RWPE1 (cell line): ENCODE data around the gene NLGN1.

Experiments
- CTCF ChIA-PET: fragments of 350-600 bp; sonication (Branson Sonifier 250); formaldehyde crosslinking; extraction: SDS; loops from one replicate; lab custom pipeline; 2021; lab: Yijun Ruan, JAX
- POLR2A ChIA-PET: fragments of 400-600 bp; formaldehyde crosslinking; extraction: SDS; loops from one replicate; lab custom pipeline; 2020; ENCODE audit warnings: antibody characterized with exemption; ENCODE audit not compliant: low non-redundant PET; lab: Yijun Ruan, JAX
- DNase-seq: peaks from one replicate; pipeline ENCODE4 v3.0.0; 2012; ENCODE audit warnings: low spot score
- H3K27ac ChIP-seq: fragments of 450-650 bp; 2 replicates; pipeline ENCODE4 v1.5.1; 2017
- TF ChIP-seq, protein P1 (sequence below): fragments of 450-650 bp; conservative IDR thresholded peaks from 2 replicates; pipeline ENCODE4 v1.5.1; 2017; ENCODE audit warnings: low read depth, mild to moderate bottlenecking

The NLGN1 gene

DNA sequence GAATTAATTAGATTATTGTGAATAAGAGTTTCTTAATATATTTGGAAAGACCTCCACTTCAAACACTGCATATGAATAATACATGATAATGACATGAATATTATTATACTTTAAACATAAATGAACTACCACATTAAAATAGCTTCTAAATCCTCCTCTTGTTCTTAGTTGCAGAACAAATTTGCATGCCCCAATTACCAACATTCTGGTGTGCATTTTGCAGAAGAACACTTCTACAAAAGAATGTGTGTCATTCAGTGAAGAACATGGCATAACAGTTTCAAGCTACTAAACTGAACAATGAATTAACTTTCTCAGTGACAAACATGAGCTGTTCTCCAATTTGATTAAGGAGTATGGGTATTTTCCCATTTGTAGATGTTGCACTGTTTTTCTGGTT lies 750.3 kb downstream of the NLGN1 start:
- ChIA-PET CTCF (no interaction called here), POLR2A (no interaction called here)
- TF ChIP-seq, protein P1, sequence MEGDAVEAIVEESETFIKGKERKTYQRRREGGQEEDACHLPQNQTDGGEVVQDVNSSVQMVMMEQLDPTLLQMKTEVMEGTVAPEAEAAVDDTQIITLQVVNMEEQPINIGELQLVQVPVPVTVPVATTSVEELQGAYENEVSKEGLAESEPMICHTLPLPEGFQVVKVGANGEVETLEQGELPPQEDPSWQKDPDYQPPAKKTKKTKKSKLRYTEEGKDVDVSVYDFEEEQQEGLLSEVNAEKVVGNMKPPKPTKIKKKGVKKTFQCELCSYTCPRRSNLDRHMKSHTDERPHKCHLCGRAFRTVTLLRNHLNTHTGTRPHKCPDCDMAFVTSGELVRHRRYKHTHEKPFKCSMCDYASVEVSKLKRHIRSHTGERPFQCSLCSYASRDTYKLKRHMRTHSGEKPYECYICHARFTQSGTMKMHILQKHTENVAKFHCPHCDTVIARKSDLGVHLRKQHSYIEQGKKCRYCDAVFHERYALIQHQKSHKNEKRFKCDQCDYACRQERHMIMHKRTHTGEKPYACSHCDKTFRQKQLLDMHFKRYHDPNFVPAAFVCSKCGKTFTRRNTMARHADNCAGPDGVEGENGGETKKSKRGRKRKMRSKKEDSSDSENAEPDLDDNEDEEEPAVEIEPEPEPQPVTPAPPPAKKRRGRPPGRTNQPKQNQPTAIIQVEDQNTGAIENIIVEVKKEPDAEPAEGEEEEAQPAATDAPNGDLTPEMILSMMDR: no peak
- no peak overlapping the region for H3K27ac ChIP-seq
- no peak for DNase-seq

DNA sequence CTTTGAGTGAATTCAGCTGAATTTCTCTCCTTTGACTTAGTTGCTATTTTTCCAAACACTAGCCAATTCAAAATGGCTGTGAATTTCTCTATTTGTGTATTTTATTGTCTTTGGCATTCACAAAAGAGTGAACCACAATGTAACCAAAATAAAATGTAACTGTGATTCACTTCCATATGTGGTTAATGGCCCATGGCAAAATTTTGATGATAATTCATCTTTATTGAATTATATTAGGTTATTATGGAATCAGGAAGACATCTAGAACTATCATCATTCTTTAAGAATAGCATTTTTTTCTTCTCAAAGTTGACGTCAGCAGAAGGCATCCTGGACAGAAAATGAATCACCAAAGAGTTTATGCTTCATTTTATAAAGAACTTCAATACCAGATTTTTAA lies 756.3 kb downstream of the NLGN1 start:
- H3K27ac ChIP-seq: no peak overlapping the region
- DNase-seq: no peak
- TF ChIP-seq, protein P1: no peak
- POLR2A ChIA-PET: no interaction called here
- CTCF ChIA-PET: no interaction called here

DNA sequence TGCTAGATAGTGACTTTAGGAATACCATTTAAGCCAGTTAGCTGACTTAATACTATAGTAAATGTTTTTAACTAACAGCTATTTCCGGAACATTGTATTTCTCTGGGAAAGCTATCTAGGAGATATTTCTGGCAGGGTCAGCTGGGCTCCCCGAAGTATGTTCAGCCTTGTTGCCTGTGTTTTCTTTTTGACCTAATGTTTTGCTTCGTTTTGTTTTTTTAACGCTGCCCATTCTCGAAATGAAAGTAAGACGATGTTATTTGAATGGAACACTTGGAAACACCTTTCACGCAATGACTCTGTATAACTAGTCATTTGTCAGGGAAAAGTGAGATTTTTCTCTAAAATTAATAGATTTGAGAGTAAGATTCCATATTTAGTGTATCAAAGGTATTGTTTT lies 758.7 kb downstream of the NLGN1 start:
- CTCF ChIA-PET: no interaction called here
- TF ChIP-seq, protein P1: no peak
- DNase-seq: no peak

DNA sequence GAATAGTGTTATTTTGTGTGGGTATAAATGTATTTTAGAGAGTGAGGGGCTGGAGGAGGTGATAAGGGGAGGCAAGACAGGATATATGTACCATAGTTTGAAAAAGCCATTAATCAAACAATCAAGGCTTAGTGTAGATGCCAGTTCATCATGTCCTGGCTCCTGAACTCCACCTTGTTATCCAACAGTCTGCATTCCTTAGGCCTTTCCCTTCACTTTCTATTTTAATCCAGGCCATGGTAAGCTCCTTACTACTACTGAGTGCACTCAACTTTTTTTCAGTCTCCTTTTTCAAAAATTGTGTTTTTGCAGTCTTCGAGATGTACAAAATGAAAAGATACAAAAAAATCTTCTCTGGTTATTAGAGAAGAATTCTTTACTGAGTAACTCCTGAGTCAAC lies 761.1 kb downstream of the NLGN1 start:
- H3K27ac ChIP-seq: no peak overlapping the region
- POLR2A ChIA-PET: no interaction called here
- TF ChIP-seq, protein P1: no peak
- no peak for DNase-seq
- CTCF ChIA-PET: no interaction called here

More for the DNA sequence above, 758.7 kb downstream of the NLGN1 start:
- H3K27ac ChIP-seq: no peak overlapping the region
- POLR2A ChIA-PET: no interaction called here

DNA sequence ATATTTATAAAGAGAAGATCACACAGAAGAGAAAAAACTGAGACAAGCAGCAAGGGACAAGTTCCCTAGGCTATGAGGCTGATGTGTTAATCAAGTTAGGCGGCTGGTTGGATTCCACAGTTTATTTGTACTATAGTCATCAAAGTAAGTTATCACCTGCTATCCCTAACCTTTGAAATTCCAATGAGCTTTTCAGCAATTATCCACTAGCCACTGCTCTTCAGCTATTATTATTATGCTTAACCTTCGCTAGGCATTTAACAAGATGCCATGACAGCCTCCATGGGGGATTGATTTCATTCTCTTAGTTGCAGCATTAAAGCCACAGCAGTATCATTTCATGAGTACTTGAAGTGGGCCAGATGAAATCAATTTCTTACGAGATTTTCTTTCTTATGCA lies 762.1 kb downstream of the NLGN1 start:
- DNase-seq: no peak
- ChIA-PET POLR2A (no interaction called here), CTCF (no interaction called here)
- TF ChIP-seq, protein P1: no peak
- no peak overlapping the region for H3K27ac ChIP-seq

DNA sequence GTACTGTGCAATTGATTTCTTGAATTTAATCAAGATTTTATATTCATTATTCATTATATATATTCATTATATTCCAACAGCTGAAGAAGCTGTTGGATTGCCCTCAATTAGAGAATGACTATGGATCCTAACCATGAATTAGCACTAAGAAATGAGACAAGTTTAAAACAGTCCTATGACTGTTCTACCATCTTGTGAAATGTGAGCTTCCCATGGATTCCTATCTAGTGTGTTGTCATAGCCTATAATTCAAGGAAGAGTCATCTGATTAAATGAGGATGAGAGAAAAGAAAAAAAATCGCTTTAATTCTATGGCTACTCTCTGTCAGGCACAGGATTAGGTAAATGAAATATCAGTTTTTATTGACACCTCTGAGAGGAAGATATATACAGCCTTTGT lies 765.0 kb downstream of the NLGN1 start:
- ChIA-PET CTCF (interaction anchor here (0.7 kb wide), 2 partner anchors 45 to 564 kb away, joined by 3 to 4 read pairs; no protein-coding TSS in a partner anchor), POLR2A (no interaction called here)
- no peak for DNase-seq
- H3K27ac ChIP-seq: no peak overlapping the region
- TF ChIP-seq, protein P1: no peak
